ENCODE measurements around the gene SBK2.

DNA sequence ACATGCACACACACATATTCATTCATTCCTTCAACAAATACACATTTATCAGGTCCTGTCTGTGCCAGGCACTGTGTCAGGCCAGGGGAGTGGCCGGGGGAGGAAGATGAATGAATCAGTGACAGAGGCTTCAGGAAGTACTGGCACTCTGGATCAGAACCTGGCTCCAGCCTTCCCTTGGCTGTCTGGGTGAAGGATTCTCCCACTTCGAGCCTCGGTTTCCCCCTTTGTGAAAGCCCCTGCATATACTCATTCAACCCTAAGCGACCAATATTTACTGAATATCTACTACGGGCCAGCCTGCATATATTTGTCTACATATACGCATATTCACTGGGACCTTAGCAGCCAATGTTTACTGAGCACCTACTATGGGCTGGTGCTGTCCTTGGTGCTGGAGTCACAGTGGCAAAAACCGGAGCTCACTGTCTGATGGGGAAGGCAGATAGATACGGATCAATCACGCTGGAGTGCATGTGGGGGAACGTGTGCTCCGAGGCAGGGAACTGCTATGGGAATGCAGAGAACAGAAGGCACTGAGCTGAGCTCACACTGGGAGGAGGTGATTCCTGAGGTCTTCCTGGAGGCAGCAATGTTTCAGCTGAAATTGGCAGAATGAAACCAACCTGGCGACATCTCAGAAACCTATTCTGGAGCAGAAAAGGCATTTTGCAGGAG is 44.4 kb upstream of the SBK2 start:
- no peak for TF ChIP-seq POLR2A (IDR thresholded peaks at IDR 0.05; ENCODE audit: low read depth, low read length)
- TF ChIP-seq CTCF (IDR thresholded peaks at IDR 0.05; ENCODE audit: extremely low read depth in 1 of 2, insufficient read depth in 1 of 2, low read depth in 1 of 2, low read length in 2 of 2) = no peak

All from endothelial cell of umbilical vein (primary cell).